IMR-90 (cell line): ENCODE results near the gene SERP1. TPM values are rescaled to one million over a fixed set of nuclear protein-coding genes. Genes with fewer than 3 reads are reported as not detected.

Source experiments
- ATAC-seq: fragments of 200-7000 bp; cut with Tn5 transposase; 2 replicates; pipeline ENCODE4 v1.9.1; 2020; ENCODE audit warnings: low read depth, mild to moderate bottlenecking, moderate library complexity
- BruUV-seq: library from RNA; stranded (reverse); fragments of 400-500 nt; replicated peaks from 2 replicates; lab custom pipeline; 2021; lab: Mats Ljungman, UMichigan
- CTCF ChIA-PET: fragments of 300-600 bp; formaldehyde crosslinking; extraction: SDS; loops from one replicate; lab custom pipeline; 2021; ENCODE audit warnings: antibody characterized with exemption; lab: Yijun Ruan, JAX
- POLR2A ChIA-PET: fragments of 300-600 bp; sonication (Branson Sonifier 250); formaldehyde crosslinking; loops from one replicate; lab custom pipeline; 2022; ENCODE audit warnings: antibody characterized with exemption; ENCODE audit not compliant: unreplicated experiment; lab: Charles Lee
- DNase-seq: peaks from one replicate; pipeline ENCODE4 v3.0.0; 2013
- H2AFZ ChIP-seq: replicated peaks from 2 replicates; pipeline ENCODE3; 2013; ENCODE audit warnings: low read length, mild to moderate bottlenecking; ENCODE audit not compliant: poor library complexity
- H2AK5ac ChIP-seq: 2 replicates; pipeline ENCODE4 v1.6.1; 2013; ENCODE audit warnings: low read depth, low read length, inconsistent platforms
- H2AK9ac ChIP-seq: replicated peaks from 2 replicates; pipeline ENCODE3; 2013; ENCODE audit warnings: mild to moderate bottlenecking, low read depth, low read length, moderate library complexity; ENCODE audit not compliant: poor library complexity
- H2BK120ac ChIP-seq: 2 replicates; pipeline ENCODE4 v1.6.1; 2013; ENCODE audit warnings: low read depth, low read length, inconsistent platforms
- H2BK15ac ChIP-seq: 3 replicates; pipeline ENCODE4 v1.6.1; 2013; ENCODE audit warnings: low read depth, low read length, inconsistent platforms
- H2BK20ac ChIP-seq: 2 replicates; pipeline ENCODE4 v1.6.1; 2013; ENCODE audit warnings: low read depth, mild to moderate bottlenecking, inconsistent platforms, low read length, moderate library complexity
- H2BK5ac ChIP-seq: 2 replicates; pipeline ENCODE4 v1.6.1; 2013; ENCODE audit warnings: mild to moderate bottlenecking, low read depth, low read length, inconsistent platforms; ENCODE audit not compliant: poor library complexity, severe bottlenecking
- H3K14ac ChIP-seq: replicated peaks from 2 replicates; pipeline ENCODE4 v1.6.1; 2013; ENCODE audit warnings: low read depth, low read length, inconsistent platforms
- H3K18ac ChIP-seq: 2 replicates; pipeline ENCODE4 v1.6.1; 2013; ENCODE audit warnings: low read depth, low read length, control low read depth
- H3K23ac ChIP-seq: 2 replicates; pipeline ENCODE4 v1.6.1; 2013; ENCODE audit warnings: low read depth, low read length, inconsistent platforms
- H3K27ac ChIP-seq: 2 replicates; pipeline ENCODE4 v1.5.1; 2013; ENCODE audit warnings: mild to moderate bottlenecking, control low read depth, low read length; ENCODE audit not compliant: insufficient read depth
- H3K27me3 ChIP-seq: 2 replicates; pipeline ENCODE4 v1.6.1; 2013; ENCODE audit warnings: low read length; ENCODE audit not compliant: control insufficient read depth, insufficient read depth
- H3K36me3 ChIP-seq: 2 replicates; pipeline ENCODE4 v1.6.1; 2013; ENCODE audit warnings: low read length, mixed read lengths; ENCODE audit not compliant: control insufficient read depth, insufficient read depth
- H3K4ac ChIP-seq: 2 replicates; pipeline ENCODE4 v1.6.1; 2013; ENCODE audit warnings: low read depth, low read length, inconsistent platforms
- H3K4me1 ChIP-seq: 2 replicates; pipeline ENCODE4 v1.6.1; 2013; ENCODE audit warnings: low read length, mixed read lengths; ENCODE audit not compliant: control insufficient read depth, insufficient read depth
- H3K4me2 ChIP-seq: 2 replicates; pipeline ENCODE4 v1.6.1; 2013; ENCODE audit warnings: low read depth, mild to moderate bottlenecking, control low read depth, low read length, moderate library complexity
- H3K4me3 ChIP-seq: 2 replicates; pipeline ENCODE4 v1.5.1; 2013; ENCODE audit warnings: low read depth, mild to moderate bottlenecking, control low read depth, low read length, moderate library complexity; ENCODE audit not compliant: insufficient read depth
- H3K56ac ChIP-seq: 2 replicates; pipeline ENCODE4 v1.6.1; 2013; ENCODE audit warnings: low read length, inconsistent platforms; ENCODE audit not compliant: insufficient read depth; ENCODE audit errors: extremely low read depth
- H3K79me1 ChIP-seq, 2 experiments: 2 replicates each; pipeline ENCODE4 v1.6.1; 2013; ENCODE audit warnings: low read length in 2 of 2, inconsistent platforms in 1 of 2, low read depth in 1 of 2
- H3K9ac ChIP-seq: 2 replicates; pipeline ENCODE4 v1.6.1; 2013; ENCODE audit warnings: low read depth, low read length, control low read depth
- H3K9me1 ChIP-seq: 2 replicates; pipeline ENCODE4 v1.6.1; 2013; ENCODE audit warnings: low read length, inconsistent platforms; ENCODE audit not compliant: insufficient read depth
- H3K9me3 ChIP-seq: 2 replicates; pipeline ENCODE4 v1.6.1; 2013; ENCODE audit warnings: low read length; ENCODE audit not compliant: control insufficient read depth, insufficient read depth
- H4K20me1 ChIP-seq: 2 replicates; pipeline ENCODE4 v1.6.1; 2013; ENCODE audit warnings: low read length, inconsistent platforms; ENCODE audit not compliant: insufficient read depth
- H4K5ac ChIP-seq: 2 replicates; pipeline ENCODE4 v1.6.1; 2013; ENCODE audit warnings: mild to moderate bottlenecking, low read depth, low read length, control low read depth
- H4K8ac ChIP-seq, 2 experiments: 2 replicates each; pipeline ENCODE4 v1.6.1; 2013; ENCODE audit warnings: low read depth in 2 of 2, low read length in 2 of 2, control low read depth in 1 of 2, inconsistent platforms in 1 of 2
- H4K91ac ChIP-seq: 2 replicates; pipeline ENCODE4 v1.6.1; 2013; ENCODE audit warnings: low read depth, low read length, inconsistent platforms; ENCODE audit not compliant: insufficient read depth
- CTCF ChIP-seq: conservative IDR thresholded peaks from 2 replicates; pipeline ENCODE4 v1.5.1; 2012; ENCODE audit warnings: mild to moderate bottlenecking, low read depth, low read length, improper control_type of control experiment
- FOS ChIP-seq: fragments of 150-350 bp; IDR thresholded peaks from 2 replicates; pipeline ENCODE4 v1.6.1; 2016; ENCODE audit warnings: low read depth, low read length
- POLR2A ChIP-seq: IDR thresholded peaks from 2 replicates; pipeline ENCODE4 v1.6.1; 2012; ENCODE audit warnings: mild to moderate bottlenecking, low read depth, low read length
- SMC3 ChIP-seq: fragments of 150-350 bp; IDR thresholded peaks from 2 replicates; pipeline ENCODE4 v1.6.1; 2016; ENCODE audit warnings: low read depth, mild to moderate bottlenecking, antibody characterized with exemption, low read length, moderate library complexity
- WGBS, 2 experiments: methylation state at CpG; one replicate each; pipeline versions ENCODE4 v1.1.5 to v1.1.7; 2013; ENCODE audit warnings: missing lambda C conversion rate in 2 of 2; ENCODE audit not compliant: insufficient read length in 1 of 2; ENCODE audit errors: extremely low coverage in 2 of 2; 5-methylcytosine and 5-hydroxymethylcytosine counted together
- dilution Hi-C: fragments of 300-500 bp; cut with HindIII; formaldehyde crosslinking; loops from one replicate; pipeline ENCODE4 v1.14.3; 2018; ENCODE audit warnings: low sequenced_read_pairs; ENCODE audit not compliant: unreplicated experiment
- in situ Hi-C: fragments of 300-500 bp; cut with MboI; formaldehyde crosslinking; loops from 3 replicates; pipeline ENCODE4 v1.14.3; 2019; ENCODE audit warnings: low sequenced_read_pairs, inconsistent platforms, mixed read lengths
- intact Hi-C: fragments of 100-400 bp; cut with micrococcal nuclease; formaldehyde crosslinking; loops from 2 replicates; pipeline ENCODE4 v1.10.0; 2022
- polyA plus RNA-seq, 3 experiments: library from polyadenylated mRNA; depleted of rRNA; stranded (reverse); fragments of >200 nt; gene quantifications; 2 replicates each; pipeline ENCODE4 v1.2.3, GENCODE V29; 2012; ENCODE audit warnings: low replicate concordance in 1 of 3
- total RNA-seq: library from RNA; depleted of rRNA; stranded (reverse); fragments of >200 nt; gene quantifications from 2 replicates; pipeline ENCODE4 v1.2.3, GENCODE V29; 2012
- TF ChIP-seq, protein P1 (sequence below): fragments of 150-350 bp; IDR thresholded peaks from 2 replicates; pipeline ENCODE4 v1.6.1; 2016; ENCODE audit warnings: low read depth, mild to moderate bottlenecking, low read length, moderate library complexity, borderline replicate concordance

The SERP1 gene
- total and polyA plus RNA-seq, 2 of the 4 experiments (the other 2 are of a cell fraction), result 64.0 to 73.4 TPM

DNA sequence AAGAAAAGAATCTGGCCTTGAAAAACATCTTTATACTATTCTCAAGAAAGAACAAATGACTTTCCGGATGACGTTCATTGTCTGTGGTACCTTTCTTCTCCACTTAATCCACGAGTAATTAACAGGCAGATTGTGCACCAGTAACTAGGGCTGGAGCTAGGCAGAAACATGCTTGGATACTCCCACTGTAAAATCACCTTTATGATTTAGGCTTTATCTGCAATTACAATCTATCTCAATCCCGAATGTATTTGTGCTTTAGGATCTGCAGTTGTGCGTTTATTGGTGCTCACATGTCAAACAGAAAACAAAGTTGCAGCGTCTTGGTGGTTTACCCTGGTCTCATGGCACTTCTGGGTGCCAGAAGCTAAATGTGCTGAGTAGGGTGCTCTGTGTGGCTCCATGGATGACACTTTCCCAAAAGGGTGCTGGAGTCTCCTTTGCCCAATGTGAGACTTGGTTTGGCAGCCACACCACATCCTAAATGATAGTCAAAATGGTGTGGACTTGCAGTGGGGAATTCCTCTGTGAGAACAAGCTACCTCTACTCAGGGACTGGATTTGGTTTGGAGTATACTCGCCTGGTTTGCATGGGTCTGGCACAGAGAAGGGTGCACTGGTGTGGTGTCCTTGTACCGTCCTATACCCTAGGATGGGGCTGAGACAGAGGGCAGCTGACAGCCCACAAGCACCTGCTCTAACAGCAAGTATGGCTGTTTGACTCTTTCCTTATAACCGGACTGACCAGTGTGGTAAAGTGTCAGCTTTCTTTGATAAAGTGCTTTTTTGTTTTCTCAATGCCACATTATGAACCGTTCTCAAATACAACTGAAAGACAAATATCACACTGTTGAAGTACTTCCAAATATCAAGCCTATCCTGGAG, 7.7 kb downstream of the SERP1 start:
- 0 out of 2 replicates have a peak, but pooled peaks cover 2% of the 10 kb centered on the region for H3K9me1 ChIP-seq
- H3K9ac ChIP-seq, result no peak overlapping the region
- DNase-seq (no peak), ATAC-seq (no peak; the same call in 1 of the 2 replicates)
- ChIA-PET POLR2A (interaction anchor here (0.6 kb wide), 1 partner anchor 225 kb away, joined by 7 read pairs; the partner anchor contains the start of gene SIAH2), CTCF (no interaction called here)
- no peaks in the 10 kb centered on the region for H3K36me3 ChIP-seq
- H3K27ac ChIP-seq, result no peak overlapping the region
- BruUV-seq, result no TSS peak
- in situ Hi-C loops, result no loop called here
- H3K23ac ChIP-seq, result no peak overlapping the region
- no peak overlapping the region for H4K5ac ChIP-seq
- no peak overlapping the region for H4K91ac ChIP-seq
- H2BK5ac ChIP-seq, result no peak overlapping the region
- intact Hi-C loops, result no loop called here
- H2BK15ac ChIP-seq, result no peak overlapping the region
- H3K4me1 ChIP-seq, result peaks cover 2% of the 10 kb centered on the region; the same call in 1 of the 2 replicates
- H3K4me3 ChIP-seq, result no peak overlapping the region
- H2BK120ac ChIP-seq, result no peak overlapping the region
- no peak overlapping the region for H2AK5ac ChIP-seq
- peaks cover 15% of the 10 kb centered on the region; the same call in 1 of the 2 replicates for H4K20me1 ChIP-seq
- no peak overlapping the region for H2AFZ ChIP-seq
- no peak overlapping the region for H3K56ac ChIP-seq
- no peaks in the 10 kb centered on the region for H3K27me3 ChIP-seq
- no peak overlapping the region for H3K4ac ChIP-seq
- no peak overlapping the region for H2AK9ac ChIP-seq
- dilution Hi-C loops, result no loop called here
- H4K8ac ChIP-seq, result no peak overlapping the region
- no peak for TF ChIP-seq CTCF
- no peak for TF ChIP-seq SMC3
- TF ChIP-seq, protein P1, sequence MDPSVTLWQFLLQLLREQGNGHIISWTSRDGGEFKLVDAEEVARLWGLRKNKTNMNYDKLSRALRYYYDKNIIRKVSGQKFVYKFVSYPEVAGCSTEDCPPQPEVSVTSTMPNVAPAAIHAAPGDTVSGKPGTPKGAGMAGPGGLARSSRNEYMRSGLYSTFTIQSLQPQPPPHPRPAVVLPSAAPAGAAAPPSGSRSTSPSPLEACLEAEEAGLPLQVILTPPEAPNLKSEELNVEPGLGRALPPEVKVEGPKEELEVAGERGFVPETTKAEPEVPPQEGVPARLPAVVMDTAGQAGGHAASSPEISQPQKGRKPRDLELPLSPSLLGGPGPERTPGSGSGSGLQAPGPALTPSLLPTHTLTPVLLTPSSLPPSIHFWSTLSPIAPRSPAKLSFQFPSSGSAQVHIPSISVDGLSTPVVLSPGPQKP, result no peak
- no peak for TF ChIP-seq FOS
- TF ChIP-seq POLR2A, result peak; percentile 53; the same call in 1 of the 2 replicates
- H2BK20ac ChIP-seq, result no peak overlapping the region
- 100% methylated on average over 3 of the region's 10 CpGs; no CpG with 5 or more reads in 1 of the 2 experiments for WGBS, 2 experiments
- no peak overlapping the region for H3K18ac ChIP-seq
- H3K79me1 ChIP-seq, result peaks cover 8 to 32% of the 10 kb centered on the region in 2 experiments; a peak in 3 of 4 replicates
- no peak overlapping the region for H3K4me2 ChIP-seq
- no peaks in the 10 kb centered on the region for H3K9me3 ChIP-seq
- H3K14ac ChIP-seq, result no peak overlapping the region
